Adipocyte (in vitro differentiated cells): ENCODE data around the gene BIRC6.
"Not testable (repeated sequence)": the region's sequence is repeated elsewhere in the genome, so short reads cannot be mapped to it uniquely, and the experiment has no call there.

Experiments used
- DNase-seq: peaks from one replicate; pipeline ENCODE4 v3.0.0-alpha.2; 2015; ENCODE audit warnings: low read depth
- H3K27me3 ChIP-seq: replicated peaks from 2 replicates; pipeline ENCODE4 v1.7.0; 2013; ENCODE audit warnings: mild to moderate bottlenecking, low read length, moderate library complexity; ENCODE audit not compliant: control insufficient read depth, insufficient read depth
- H3K36me3 ChIP-seq: 2 replicates; pipeline ENCODE4 v1.7.0; 2013; ENCODE audit warnings: low read length, mild to moderate bottlenecking, moderate library complexity; ENCODE audit not compliant: control insufficient read depth, insufficient read depth, severe bottlenecking
- H3K4me1 ChIP-seq: 2 replicates; pipeline ENCODE4 v1.7.0; 2013; ENCODE audit warnings: mild to moderate bottlenecking, low read length, moderate library complexity; ENCODE audit not compliant: control insufficient read depth, insufficient read depth
- H3K4me3 ChIP-seq: 2 replicates; pipeline ENCODE4 v1.7.0; 2013; ENCODE audit warnings: mild to moderate bottlenecking, low read length, moderate library complexity
- H3K9ac ChIP-seq: 2 replicates; pipeline ENCODE4 v1.7.0; 2013; ENCODE audit warnings: mild to moderate bottlenecking, low read length, moderate library complexity
- H3K9me3 ChIP-seq: 2 replicates; pipeline ENCODE4 v1.7.0; 2013; ENCODE audit warnings: mild to moderate bottlenecking, low read length, moderate library complexity; ENCODE audit not compliant: control insufficient read depth

BIRC6 gene

DNA sequence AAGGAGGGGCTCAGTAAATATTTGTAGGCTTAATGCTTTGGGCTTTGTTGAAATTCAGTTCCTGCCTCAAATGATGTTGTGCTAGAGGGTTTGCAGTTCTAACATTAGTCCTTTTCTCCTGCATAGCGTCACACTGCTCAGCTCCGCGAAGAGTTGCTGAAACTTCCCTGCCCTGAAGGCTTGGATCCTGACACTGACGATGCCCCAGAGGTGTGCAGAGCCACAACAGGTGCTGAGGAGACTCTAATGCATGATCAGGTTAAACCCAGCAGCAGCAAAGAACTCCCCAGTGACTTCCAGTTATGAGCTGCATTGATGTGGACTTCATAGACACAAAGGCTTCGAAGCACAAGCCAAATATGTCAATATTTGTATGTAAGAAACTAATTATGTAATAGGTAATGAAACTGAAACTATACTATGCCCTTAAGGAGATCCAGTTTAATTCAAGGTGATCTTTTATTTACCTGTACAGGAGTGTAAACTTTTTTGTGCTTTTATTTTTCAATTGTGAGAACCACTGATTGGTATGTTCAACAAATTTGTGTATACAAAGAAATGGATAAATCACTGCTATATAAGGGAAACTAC is 260.9 kb downstream of the BIRC6 start:
- Histone ChIP-seq H3K4me1 (peaks cover 9% of the 10 kb centered on the region), H3K27me3 (no peaks in the 10 kb centered on the region), H3K36me3 (peaks cover 72% of the 10 kb centered on the region), H3K9me3 (no peaks in the 10 kb centered on the region), H3K4me3 (no peak overlapping the region), H3K9ac (no peak overlapping the region)
- no peak for DNase-seq

- DNase-seq = peak; percentile 31
- Histone ChIP-seq H3K4me3 (no peak overlapping the region), H3K9me3 (no peaks in the 10 kb centered on the region), H3K9ac (peak overlapping the region; percentile 27), H3K27me3 (no peaks in the 10 kb centered on the region), H3K4me1 (peaks cover 15% of the 10 kb centered on the region), H3K36me3 (peaks cover 25% of the 10 kb centered on the region)
These were observed 265.9 kb downstream of the BIRC6 start for GRCh38 chr2:32622570-32623310.

- no peaks in the 10 kb centered on the region for H3K9me3 ChIP-seq
These were observed 266.5 kb downstream of the BIRC6 start for GRCh38 chr2:32623311-32623706.

GRCh38 chr2:32624812-32625211 is 268.0 kb downstream of the BIRC6 start:
- H3K9ac ChIP-seq = no peak overlapping the region
- H3K4me1 ChIP-seq = peaks cover 17% of the 10 kb centered on the region
- no peaks in the 10 kb centered on the region for H3K27me3 ChIP-seq
- H3K36me3 ChIP-seq = peaks cover 5% of the 10 kb centered on the region
- DNase-seq = no peak
- H3K4me3 ChIP-seq = no peak overlapping the region
- H3K9me3 ChIP-seq = no peaks in the 10 kb centered on the region

More at GRCh38 chr2:32623311-32623706, 266.5 kb downstream of the BIRC6 start:
- DNase-seq = no peak
- Histone ChIP-seq H3K27me3 (no peaks in the 10 kb centered on the region), H3K9ac (no peak overlapping the region), H3K4me3 (no peak overlapping the region), H3K4me1 (peaks cover 15% of the 10 kb centered on the region), H3K36me3 (peaks cover 20% of the 10 kb centered on the region)

GRCh38 chr2:32626639-32627221 is 269.9 kb downstream of the BIRC6 start:
- Histone ChIP-seq H3K9ac (no peak overlapping the region), H3K27me3 (no peaks in the 10 kb centered on the region), H3K4me1 (peaks cover 17% of the 10 kb centered on the region), H3K9me3 (no peaks in the 10 kb centered on the region), H3K36me3 (peaks cover 11% of the 10 kb centered on the region), H3K4me3 (no peak overlapping the region)
- DNase-seq = no peak

GRCh38 chr2:32627441-32627813 is 270.6 kb downstream of the BIRC6 start:
- Histone ChIP-seq H3K4me1 (peaks cover 10% of the 10 kb centered on the region), H3K4me3 (peak overlapping the region; percentile 91), H3K27me3 (no peaks in the 10 kb centered on the region), H3K36me3 (peaks cover 12% of the 10 kb centered on the region), H3K9me3 (no peaks in the 10 kb centered on the region), H3K9ac (peak overlapping the region; percentile 85)
- DNase-seq = peak; percentile 62

DNA sequence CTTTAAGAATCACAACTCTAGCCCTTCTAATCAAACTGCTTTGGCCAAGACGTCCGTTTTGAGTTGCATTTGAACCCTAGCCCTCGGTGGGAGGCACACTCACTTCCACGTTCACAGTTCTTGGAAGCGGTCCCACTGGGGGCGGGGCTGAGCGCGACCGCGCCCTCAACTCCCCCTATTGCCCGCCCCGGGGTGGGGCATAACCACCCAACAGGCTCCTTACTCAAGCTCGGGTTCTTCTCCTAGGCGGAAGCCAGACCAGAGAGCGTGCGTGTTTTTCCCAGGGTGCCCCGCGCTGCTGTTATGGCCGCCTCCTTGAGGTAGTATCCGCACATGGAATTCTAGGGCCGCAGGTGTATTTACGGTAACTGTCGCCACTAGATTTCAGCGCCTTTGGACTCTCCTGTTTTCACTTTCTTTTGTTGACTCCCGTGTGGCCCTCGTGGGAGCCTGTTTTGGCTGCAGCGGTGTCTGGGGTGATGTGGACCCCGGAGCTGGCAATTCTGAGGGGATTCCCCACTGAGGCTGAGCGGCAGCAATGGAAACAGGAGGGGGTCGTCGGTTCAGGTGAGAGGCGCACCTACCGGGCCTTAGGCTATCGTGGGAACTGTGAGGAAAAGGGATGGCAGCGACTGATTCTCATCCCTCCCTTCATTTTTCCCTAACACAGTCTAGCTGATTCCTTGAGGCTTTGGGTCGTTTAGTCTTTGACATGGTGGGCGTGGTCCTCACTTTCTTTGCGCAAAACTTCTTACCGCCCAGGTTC is 271.2 kb downstream of the BIRC6 start, which contains the start of gene TTC27:
TSS of gene TTC27 (plus strand) at position 237 of the 766 bp plus-strand sequence. CDS start at position 480, 243 bp downstream.
- DNase-seq = peak; percentile 98
- H3K27me3 ChIP-seq = no peaks in the 10 kb centered on the region
- peak within 1 kb of the TSS; percentile 85 for H3K9ac ChIP-seq
- H3K4me1 ChIP-seq = peaks cover 5% of the 10 kb centered on the region
- peak within 1 kb of the TSS; percentile 91 for H3K4me3 ChIP-seq
- H3K36me3 ChIP-seq = peaks cover 15% of the 10 kb centered on the region
- no peaks in the 10 kb centered on the region for H3K9me3 ChIP-seq

GRCh38 chr2:32632089-32632488 is 275.3 kb downstream of the BIRC6 start:
- Histone ChIP-seq H3K27me3 (no peaks in the 10 kb centered on the region), H3K36me3 (peaks cover 40% of the 10 kb centered on the region), H3K4me3 (no peak overlapping the region), H3K9ac (no peak overlapping the region), H3K4me1 (peaks cover 2% of the 10 kb centered on the region), H3K9me3 (no peaks in the 10 kb centered on the region)
- DNase-seq = peak; percentile 44

- H3K36me3 ChIP-seq = peaks cover 46% of the 10 kb centered on the region
These were observed 276.2 kb downstream of the BIRC6 start for GRCh38 chr2:32633040-32633439.

DNA sequence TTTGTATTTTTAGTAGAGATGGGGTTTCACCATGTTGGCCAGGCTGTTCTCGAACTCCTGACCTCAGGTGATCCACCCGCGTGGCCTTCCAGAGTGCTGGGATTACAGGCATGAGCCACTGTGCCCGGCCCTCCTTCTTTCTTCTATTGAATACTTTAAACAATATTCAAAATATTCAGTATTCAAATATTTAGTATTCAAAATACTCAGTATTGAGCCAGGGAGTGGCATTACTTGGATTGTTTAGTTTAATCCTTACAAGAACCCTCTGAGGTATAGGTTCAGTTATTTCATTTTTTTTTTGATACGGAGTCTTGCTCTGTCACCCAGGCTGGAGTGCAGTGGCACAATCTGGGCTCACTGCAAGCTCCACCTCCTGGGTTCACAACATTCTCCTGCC is 281.7 kb downstream of the BIRC6 start:
- H3K9me3 ChIP-seq, DNase-seq: not testable (repeated sequence)
- peaks cover 62% of the 10 kb centered on the region for H3K36me3 ChIP-seq

More at GRCh38 chr2:32633040-32633439, 276.2 kb downstream of the BIRC6 start:
- no peaks in the 10 kb centered on the region for H3K27me3 ChIP-seq
- peaks cover 2% of the 10 kb centered on the region for H3K4me1 ChIP-seq
- no peak overlapping the region for H3K9ac ChIP-seq
- no peaks in the 10 kb centered on the region for H3K9me3 ChIP-seq
- H3K4me3 ChIP-seq = no peak overlapping the region
- DNase-seq = no peak

GRCh38 chr2:32641180-32641579 is 284.4 kb downstream of the BIRC6 start:
- Histone ChIP-seq H3K9ac (no peak overlapping the region), H3K4me3 (no peak overlapping the region), H3K4me1 (no peaks in the 10 kb centered on the region), H3K27me3 (no peaks in the 10 kb centered on the region), H3K36me3 (peaks cover 46% of the 10 kb centered on the region), H3K9me3 (no peaks in the 10 kb centered on the region)
- DNase-seq = no peak

More for the DNA sequence above, 281.7 kb downstream of the BIRC6 start:
- H3K4me1 ChIP-seq, H3K9ac ChIP-seq, H3K4me3 ChIP-seq, H3K27me3 ChIP-seq: not testable (repeated sequence)
